Measurements from ENCODE around the gene MLXIPL.

Gene MLXIPL

DNA sequence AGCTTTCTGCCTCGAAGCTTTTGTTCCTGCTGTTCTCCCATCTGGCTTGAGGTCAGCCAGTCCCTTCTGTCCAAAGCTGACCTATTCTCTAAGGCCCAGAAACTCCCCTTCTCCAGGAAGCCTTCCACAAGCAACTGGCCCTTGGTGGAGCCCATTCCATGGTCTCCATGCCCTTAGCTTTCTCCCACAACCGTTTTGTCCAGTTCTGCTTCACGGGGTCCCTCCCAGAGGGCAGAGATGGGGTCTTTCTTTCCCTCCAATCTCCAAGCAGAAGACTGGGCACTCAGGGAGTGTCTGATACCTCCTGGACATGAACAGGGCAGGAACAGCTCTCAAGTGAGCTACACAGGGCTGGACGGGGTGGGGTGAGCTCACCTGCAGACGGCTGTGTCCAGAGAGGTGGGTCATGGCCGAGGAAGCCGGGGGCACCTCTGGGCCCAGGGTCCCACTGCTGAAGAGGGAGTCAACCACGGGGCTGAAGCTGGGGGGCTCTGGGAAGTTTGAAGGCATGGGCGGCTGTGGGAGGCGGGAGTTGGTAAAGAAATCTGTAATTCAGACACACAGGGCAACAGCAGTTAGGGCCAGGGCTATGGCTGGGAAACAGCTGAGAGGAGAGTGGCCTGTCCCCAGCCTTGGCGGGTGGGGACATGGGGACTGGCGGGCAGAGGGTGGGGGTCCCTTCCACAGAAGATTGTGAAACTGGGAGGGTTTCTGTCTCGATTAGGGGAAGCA, 25.0 kb downstream of the MLXIPL start:
- Histone ChIP-seq H2BK15ac (replicated peaks; ENCODE audit: low read depth) (no peak overlapping the region), H3K27ac (ENCODE audit: low read depth, low read length) (no peak overlapping the region), H3K56ac (ENCODE audit: low read length) (no peak overlapping the region), H4K5ac (ENCODE audit: low read length) (no peak overlapping the region), H2BK5ac (ENCODE audit: low read length) (no peak overlapping the region), H2BK120ac (ENCODE audit: low read depth, low read length) (no peak overlapping the region), H3K23ac (ENCODE audit: low read length) (no peak overlapping the region), H3K79me1 (ENCODE audit: low read length) (no peaks in the 10 kb centered on the region), H4K8ac (ENCODE audit: low read depth, low read length) (no peak overlapping the region), H3K4ac (ENCODE audit: low read depth, low read length) (no peak overlapping the region), H3K79me2 (ENCODE audit: control insufficient read depth, insufficient read depth, low read length) (no peaks in the 10 kb centered on the region), H3K4me2 (ENCODE audit: low read length) (no peak overlapping the region), H3K27me3 (ENCODE audit: insufficient read depth, low read length, poor library complexity) (no peaks in the 10 kb centered on the region), H3K4me1 (ENCODE audit: control insufficient read depth, low read depth, low read length) (no peaks in the 10 kb centered on the region), H3K9ac (ENCODE audit: low read length) (no peak overlapping the region), H3K4me3 (ENCODE audit: low read length) (no peak overlapping the region), H3K18ac (ENCODE audit: low read length) (no peak overlapping the region), H2AK5ac (ENCODE audit: low read length) (no peak overlapping the region), H3K36me3 (ENCODE audit: control insufficient read depth, insufficient read depth, low read length) (no peaks in the 10 kb centered on the region)
- no CpG with 5 or more reads among the region's 13 CpGs for WGBS (ENCODE audit: extremely low coverage, insufficient coverage, low lambda C conversion rate)
- no peak for DNase-seq

DNA sequence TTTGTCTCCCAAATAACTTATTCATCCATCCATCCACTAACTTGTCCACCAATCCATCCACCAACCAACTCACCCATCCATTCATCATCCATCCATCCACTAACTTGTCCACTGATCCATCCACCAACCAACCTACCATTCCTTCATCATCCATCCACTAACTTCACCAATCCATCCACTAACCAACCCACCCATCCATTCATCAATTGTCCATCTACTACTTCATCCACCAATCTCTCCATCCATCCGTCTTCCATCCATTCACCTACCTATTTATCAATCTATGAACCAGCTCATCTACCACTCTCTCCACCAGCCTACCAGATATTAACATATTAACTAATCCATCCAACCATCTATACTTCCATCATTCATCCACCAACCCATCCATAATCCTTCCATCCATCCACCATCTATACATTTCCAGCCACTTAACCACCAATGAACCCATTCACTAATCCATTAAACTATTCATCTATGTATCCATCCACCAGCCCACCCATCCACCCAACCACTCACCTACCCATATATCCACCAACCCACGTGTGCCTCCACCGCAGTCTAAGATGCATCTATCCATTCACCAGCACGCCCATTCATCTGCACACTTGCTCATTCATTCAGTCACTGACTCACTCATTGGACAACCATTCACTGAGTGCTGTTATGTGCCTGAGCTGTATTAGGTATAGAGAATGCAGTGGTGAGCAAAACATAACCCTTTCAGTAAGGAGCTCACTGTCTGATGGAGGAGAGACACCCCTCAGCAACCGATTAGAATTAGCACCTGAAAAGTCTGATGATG, 26.1 kb downstream of the MLXIPL start:
- H3K79me2 ChIP-seq (ENCODE audit: control insufficient read depth, insufficient read depth, low read length): no peaks in the 10 kb centered on the region
- no peak for DNase-seq
- WGBS (ENCODE audit: extremely low coverage, insufficient coverage, low lambda C conversion rate): 100% methylated on average over 1 of the region's 5 CpGs
- no peak overlapping the region for H3K4ac ChIP-seq (ENCODE audit: low read depth, low read length)
- no peak overlapping the region for H2AK5ac ChIP-seq (ENCODE audit: low read length)
- no peak overlapping the region for H3K18ac ChIP-seq (ENCODE audit: low read length)
- H4K8ac ChIP-seq (ENCODE audit: low read depth, low read length): no peak overlapping the region
- no peak overlapping the region for H3K23ac ChIP-seq (ENCODE audit: low read length)
- H3K4me1 ChIP-seq (ENCODE audit: control insufficient read depth, low read depth, low read length): no peaks in the 10 kb centered on the region
- no peak overlapping the region for H2BK5ac ChIP-seq (ENCODE audit: low read length)
- no peaks in the 10 kb centered on the region for H3K79me1 ChIP-seq (ENCODE audit: low read length)
- H3K4me3 ChIP-seq (ENCODE audit: low read length): no peak overlapping the region
- H4K5ac ChIP-seq (ENCODE audit: low read length): no peak overlapping the region
- no peak overlapping the region for H2BK120ac ChIP-seq (ENCODE audit: low read depth, low read length)
- H2BK15ac ChIP-seq (replicated peaks; ENCODE audit: low read depth): no peak overlapping the region
- H3K27ac ChIP-seq (ENCODE audit: low read depth, low read length): no peak overlapping the region
- no peak overlapping the region for H3K56ac ChIP-seq (ENCODE audit: low read length)
- H3K4me2 ChIP-seq (ENCODE audit: low read length): no peak overlapping the region
- H3K27me3 ChIP-seq (ENCODE audit: insufficient read depth, low read length, poor library complexity): no peaks in the 10 kb centered on the region
- no peaks in the 10 kb centered on the region for H3K36me3 ChIP-seq (ENCODE audit: control insufficient read depth, insufficient read depth, low read length)
- no peak overlapping the region for H3K9ac ChIP-seq (ENCODE audit: low read length)

DNA sequence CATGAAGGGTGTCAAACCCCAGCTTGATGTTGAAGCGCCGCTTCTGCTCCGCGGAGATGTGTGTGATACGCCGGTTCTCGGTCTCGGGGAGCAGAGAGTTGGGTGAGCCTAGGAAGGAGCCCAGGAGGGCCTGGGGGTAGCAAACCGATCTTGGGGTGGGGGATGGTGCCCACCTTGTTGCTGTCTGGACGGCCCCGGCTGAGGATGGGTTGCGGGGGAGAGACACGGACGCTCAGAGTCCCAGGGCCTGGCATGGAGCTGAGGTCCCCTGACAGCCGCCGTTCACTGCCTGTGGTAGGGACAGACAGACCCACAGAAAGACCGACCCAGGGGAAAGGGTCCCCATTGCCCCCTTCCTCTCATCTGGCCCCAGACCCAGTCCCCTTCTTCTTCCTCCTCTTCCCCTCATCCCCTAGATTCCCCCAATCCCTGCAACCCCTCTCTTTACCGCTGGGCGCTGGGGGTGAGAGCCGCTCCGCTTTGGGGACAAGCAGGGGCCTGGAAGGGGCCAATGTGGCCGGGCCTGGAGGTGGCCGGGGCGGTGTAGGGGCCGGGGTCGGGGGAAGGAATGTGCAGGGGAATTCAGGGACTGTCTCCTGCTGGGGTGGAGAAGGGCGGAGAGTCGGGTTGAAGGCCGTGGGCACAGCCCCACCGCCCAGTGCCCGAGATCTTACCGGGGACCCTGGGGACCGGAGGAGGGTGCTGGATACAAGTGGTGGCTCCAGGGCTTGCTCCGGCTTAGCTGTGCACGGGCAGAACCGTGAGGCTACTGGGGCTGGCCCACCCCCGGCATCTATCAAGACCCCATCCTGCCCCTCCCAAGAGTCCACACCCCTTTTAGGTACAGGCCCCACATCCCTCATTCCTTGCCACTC, 27.9 kb downstream of the MLXIPL start:
- no peak overlapping the region for H3K9ac ChIP-seq (ENCODE audit: low read length)
- H3K56ac ChIP-seq (ENCODE audit: low read length): no peak overlapping the region
- H3K4me2 ChIP-seq (ENCODE audit: low read length): no peak overlapping the region
- H3K4me3 ChIP-seq (ENCODE audit: low read length): no peak overlapping the region
- DNase-seq: no peak
- no peaks in the 10 kb centered on the region for H3K79me1 ChIP-seq (ENCODE audit: low read length)
- H4K8ac ChIP-seq (ENCODE audit: low read depth, low read length): no peak overlapping the region
- no peaks in the 10 kb centered on the region for H3K4me1 ChIP-seq (ENCODE audit: control insufficient read depth, low read depth, low read length)
- H3K36me3 ChIP-seq (ENCODE audit: control insufficient read depth, insufficient read depth, low read length): no peaks in the 10 kb centered on the region
- no peak overlapping the region for H2BK15ac ChIP-seq (replicated peaks; ENCODE audit: low read depth)
- H2BK5ac ChIP-seq (ENCODE audit: low read length): no peak overlapping the region
- H3K23ac ChIP-seq (ENCODE audit: low read length): no peak overlapping the region
- H2AK5ac ChIP-seq (ENCODE audit: low read length): no peak overlapping the region
- H4K5ac ChIP-seq (ENCODE audit: low read length): no peak overlapping the region
- no peak overlapping the region for H3K18ac ChIP-seq (ENCODE audit: low read length)
- no peaks in the 10 kb centered on the region for H3K79me2 ChIP-seq (ENCODE audit: control insufficient read depth, insufficient read depth, low read length)
- no peak overlapping the region for H3K27ac ChIP-seq (ENCODE audit: low read depth, low read length)
- no peaks in the 10 kb centered on the region for H3K27me3 ChIP-seq (ENCODE audit: insufficient read depth, low read length, poor library complexity)
- H3K4ac ChIP-seq (ENCODE audit: low read depth, low read length): no peak overlapping the region
- no peak overlapping the region for H2BK120ac ChIP-seq (ENCODE audit: low read depth, low read length)
- WGBS (ENCODE audit: extremely low coverage, insufficient coverage, low lambda C conversion rate): no CpG with 5 or more reads among the region's 37 CpGs

DNA sequence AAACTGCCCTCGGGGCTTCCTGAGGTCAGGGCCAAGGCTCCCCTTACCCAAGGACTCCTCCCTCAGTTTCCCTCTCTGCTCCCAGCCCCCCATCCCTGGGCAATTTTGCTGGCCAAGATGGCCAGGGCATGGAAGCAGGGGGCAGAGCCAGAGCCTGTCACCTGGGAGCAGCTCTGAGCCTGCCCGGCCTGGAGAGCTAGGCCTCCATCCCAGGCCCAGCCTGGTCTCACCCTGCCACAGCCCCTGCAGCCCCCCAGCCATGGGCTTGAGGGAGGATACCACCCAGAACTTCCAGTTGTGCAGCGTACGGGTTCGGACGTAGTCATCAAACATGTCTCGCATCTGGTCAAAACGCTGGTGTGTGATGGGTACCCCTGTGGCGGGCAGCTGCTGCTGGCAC, 29.0 kb downstream of the MLXIPL start:
- no peak overlapping the region for H3K56ac ChIP-seq (ENCODE audit: low read length)
- no peaks in the 10 kb centered on the region for H3K79me1 ChIP-seq (ENCODE audit: low read length)
- no peak overlapping the region for H2BK15ac ChIP-seq (replicated peaks; ENCODE audit: low read depth)
- H4K8ac ChIP-seq (ENCODE audit: low read depth, low read length): no peak overlapping the region
- H3K4ac ChIP-seq (ENCODE audit: low read depth, low read length): no peak overlapping the region
- no peak overlapping the region for H3K27ac ChIP-seq (ENCODE audit: low read depth, low read length)
- H2BK120ac ChIP-seq (ENCODE audit: low read depth, low read length): no peak overlapping the region
- no peak overlapping the region for H3K9ac ChIP-seq (ENCODE audit: low read length)
- no peak overlapping the region for H3K18ac ChIP-seq (ENCODE audit: low read length)
- no peak overlapping the region for H3K4me2 ChIP-seq (ENCODE audit: low read length)
- H2BK5ac ChIP-seq (ENCODE audit: low read length): no peak overlapping the region
- H3K4me1 ChIP-seq (ENCODE audit: control insufficient read depth, low read depth, low read length): no peaks in the 10 kb centered on the region
- no peak for DNase-seq
- no peak overlapping the region for H3K4me3 ChIP-seq (ENCODE audit: low read length)
- no peaks in the 10 kb centered on the region for H3K79me2 ChIP-seq (ENCODE audit: control insufficient read depth, insufficient read depth, low read length)
- no peak overlapping the region for H2AK5ac ChIP-seq (ENCODE audit: low read length)
- no peaks in the 10 kb centered on the region for H3K27me3 ChIP-seq (ENCODE audit: insufficient read depth, low read length, poor library complexity)
- WGBS (ENCODE audit: extremely low coverage, insufficient coverage, low lambda C conversion rate): no CpG with 5 or more reads among the region's 9 CpGs
- no peak overlapping the region for H4K5ac ChIP-seq (ENCODE audit: low read length)
- H3K23ac ChIP-seq (ENCODE audit: low read length): no peak overlapping the region
- H3K36me3 ChIP-seq (ENCODE audit: control insufficient read depth, insufficient read depth, low read length): no peaks in the 10 kb centered on the region

DNA sequence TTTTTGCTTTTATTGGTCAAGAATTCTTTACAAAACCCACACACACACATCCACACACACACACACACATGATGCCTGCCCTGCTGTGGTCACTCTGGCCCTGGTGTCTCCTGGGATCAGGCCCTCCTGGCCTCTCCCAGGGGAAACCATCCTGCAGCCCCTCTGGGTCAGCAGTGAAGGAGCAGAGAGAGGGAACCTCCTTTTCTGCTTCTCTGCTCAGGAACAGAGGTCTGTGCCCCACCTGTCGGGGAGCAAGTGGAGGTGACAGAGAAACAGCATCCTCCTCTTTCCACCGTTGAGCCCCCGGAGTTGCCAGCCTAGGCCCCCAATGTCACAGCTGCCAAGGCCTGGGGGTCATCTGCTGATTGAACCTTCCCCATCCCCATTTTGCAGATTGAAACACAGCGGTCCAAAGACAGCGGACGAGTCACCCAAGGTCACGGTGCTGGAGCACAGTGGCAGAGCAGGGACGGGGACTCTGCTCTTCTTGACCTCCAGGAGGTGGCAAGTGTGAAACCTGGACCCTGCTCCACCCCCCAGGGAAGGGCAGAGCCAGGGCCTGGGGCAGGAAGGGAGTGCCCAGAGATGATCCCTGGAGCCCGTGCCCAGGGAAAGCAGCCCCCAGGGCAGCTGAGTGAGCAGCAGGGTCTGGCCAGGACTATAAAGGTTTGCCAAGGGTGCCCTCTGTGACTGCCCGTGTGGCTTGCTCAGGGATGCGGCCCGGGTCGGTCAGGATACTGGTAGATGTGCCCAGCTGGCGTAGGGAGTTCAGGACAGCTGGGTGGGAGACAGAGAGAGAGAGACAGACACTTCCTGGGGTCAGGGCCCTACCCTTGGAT, 30.9 kb downstream of the MLXIPL start:
- no CpG with 5 or more reads among the region's 14 CpGs for WGBS (ENCODE audit: extremely low coverage, insufficient coverage, low lambda C conversion rate)
- H3K36me3 ChIP-seq (ENCODE audit: control insufficient read depth, insufficient read depth, low read length): no peaks in the 10 kb centered on the region
- H2BK120ac ChIP-seq (ENCODE audit: low read depth, low read length): no peak overlapping the region
- H4K8ac ChIP-seq (ENCODE audit: low read depth, low read length): no peak overlapping the region
- no peak overlapping the region for H3K4ac ChIP-seq (ENCODE audit: low read depth, low read length)
- H3K56ac ChIP-seq (ENCODE audit: low read length): no peak overlapping the region
- H3K4me1 ChIP-seq (ENCODE audit: control insufficient read depth, low read depth, low read length): no peaks in the 10 kb centered on the region
- H3K27me3 ChIP-seq (ENCODE audit: insufficient read depth, low read length, poor library complexity): no peaks in the 10 kb centered on the region
- H3K27ac ChIP-seq (ENCODE audit: low read depth, low read length): no peak overlapping the region
- H3K23ac ChIP-seq (ENCODE audit: low read length): no peak overlapping the region
- H4K5ac ChIP-seq (ENCODE audit: low read length): no peak overlapping the region
- no peak overlapping the region for H3K18ac ChIP-seq (ENCODE audit: low read length)
- no peak for DNase-seq
- H2BK5ac ChIP-seq (ENCODE audit: low read length): no peak overlapping the region
- no peak overlapping the region for H2AK5ac ChIP-seq (ENCODE audit: low read length)
- no peak overlapping the region for H3K4me2 ChIP-seq (ENCODE audit: low read length)
- H2BK15ac ChIP-seq (replicated peaks; ENCODE audit: low read depth): no peak overlapping the region
- H3K9ac ChIP-seq (ENCODE audit: low read length): no peak overlapping the region
- no peaks in the 10 kb centered on the region for H3K79me1 ChIP-seq (ENCODE audit: low read length)
- no peaks in the 10 kb centered on the region for H3K79me2 ChIP-seq (ENCODE audit: control insufficient read depth, insufficient read depth, low read length)
- no peak overlapping the region for H3K4me3 ChIP-seq (ENCODE audit: low read length)
